HPDE6-E6E7 (cell line): ENCODE measurements around the gene AGAP1.

ENCODE experiments used
- DNase-seq: peaks from one replicate; pipeline ENCODE4 v3.0.0; 2011; ENCODE audit warnings: missing footprints; ENCODE audit errors: extremely low spot score

AGAP1 gene

GRCh38 chr2:236171181-236171679, 677.4 kb downstream of the AGAP1 start:
- no peak for DNase-seq

- DNase-seq, result no peak
Observed at GRCh38 chr2:236171680-236172254, 677.9 kb downstream of the AGAP1 start.

- DNase-seq, result no peak
Observed at GRCh38 chr2:236172255-236173035, 678.6 kb downstream of the AGAP1 start.

- no peak for DNase-seq
Observed at GRCh38 chr2:236173036-236173728, 679.3 kb downstream of the AGAP1 start.

- DNase-seq, result no peak
Observed at GRCh38 chr2:236173729-236174607, 680.1 kb downstream of the AGAP1 start.

- DNase-seq, result no peak
Observed at GRCh38 chr2:236175548-236176150, 681.8 kb downstream of the AGAP1 start.

GRCh38 chr2:236176417-236176816, 682.6 kb downstream of the AGAP1 start:
- DNase-seq, result no peak

- DNase-seq, result no peak
Observed at GRCh38 chr2:236176951-236177350, 683.1 kb downstream of the AGAP1 start.

- DNase-seq, result no peak
Observed at GRCh38 chr2:236177604-236177966, 683.7 kb downstream of the AGAP1 start.

- DNase-seq, result no peak
Observed at GRCh38 chr2:236177967-236178889, 684.4 kb downstream of the AGAP1 start.

- no peak for DNase-seq
Observed at GRCh38 chr2:236178890-236179235, 685.0 kb downstream of the AGAP1 start.

GRCh38 chr2:236179236-236180075, 685.6 kb downstream of the AGAP1 start:
- DNase-seq, result no peak

- no peak for DNase-seq
Observed at GRCh38 chr2:236180076-236180816, 686.4 kb downstream of the AGAP1 start.

- DNase-seq, result no peak
Observed at GRCh38 chr2:236180831-236181453, 687.1 kb downstream of the AGAP1 start.
